GM12878 (cell line): ENCODE measurements around the gene ZNF689. TPM values are rescaled to one million over a fixed set of nuclear protein-coding genes. Genes with fewer than 3 reads are reported as not detected.
A peak's percentile ranks its signal among the peaks of the same experiment; 100 is the strongest.

Experiments used
- CEBPZ ChIP-seq: fragments of 150-350 bp; IDR thresholded peaks from 2 replicates; pipeline ENCODE4 v1.6.1; 2016; ENCODE audit warnings: low read depth, low read length
- CREB1 ChIP-seq: IDR thresholded peaks from 2 replicates; pipeline ENCODE4 v1.6.1; 2012; ENCODE audit warnings: low read depth, mild to moderate bottlenecking, inconsistent platforms
- CTCF ChIP-seq, 3 experiments: IDR thresholded peaks in 2 of 3; conservative IDR thresholded peaks in 1 of 3; 2 replicates each; pipeline ENCODE4 v1.5.1; 2011; ENCODE audit warnings: low read depth in 3 of 3, low read length in 3 of 3, mild to moderate bottlenecking in 3 of 3, control low read depth in 2 of 3, moderate library complexity in 2 of 3, inconsistent platforms in 1 of 3, mixed read lengths in 1 of 3; ENCODE audit not compliant: control insufficient read depth in 2 of 3, insufficient read depth in 1 of 3; ENCODE audit errors: extremely low read depth in 1 of 3
- E4F1 ChIP-seq: fragments of 450-650 bp; IDR thresholded peaks from 2 replicates; pipeline ENCODE4 v1.6.1; 2018; ENCODE audit warnings: borderline replicate concordance, mild to moderate bottlenecking; ENCODE audit not compliant: partially characterized antibody
- EGR1 ChIP-seq, 2 experiments: IDR thresholded peaks; 1 replicate in 1 of 2; 2 replicates in 1 of 2; pipeline ENCODE4 v1.6.1; 2011 to 2012; ENCODE audit warnings: low read depth in 2 of 2, low read length in 2 of 2, borderline replicate concordance in 1 of 2, mild to moderate bottlenecking in 1 of 2, moderate library complexity in 1 of 2
- EP300 ChIP-seq, 2 experiments: fragments of 150-350 bp in 1 of 2; IDR thresholded peaks; 2 replicates each; pipeline ENCODE4 v1.6.1; 2011 to 2012; ENCODE audit warnings: low read depth in 2 of 2, low read length in 2 of 2, borderline replicate concordance in 1 of 2, improper control_type of control experiment in 1 of 2, inconsistent platforms in 1 of 2; ENCODE audit not compliant: control insufficient read depth in 1 of 2
- PAX8 ChIP-seq: fragments of 450-650 bp; IDR thresholded peaks from 2 replicates; pipeline ENCODE4 v1.6.1; 2017; ENCODE audit warnings: mild to moderate bottlenecking, moderate library complexity
- RELA ChIP-seq: fragments of 450-650 bp; IDR thresholded peaks from 2 replicates; pipeline ENCODE4 v1.8.0; 2014; ENCODE audit warnings: borderline replicate concordance; ENCODE audit not compliant: partially characterized antibody
- SIX5 ChIP-seq: IDR thresholded peaks from 2 replicates; pipeline ENCODE4 v1.6.1; 2011; ENCODE audit warnings: mild to moderate bottlenecking, low read depth, low read length, moderate library complexity; ENCODE audit not compliant: severe bottlenecking
- SMAD1 ChIP-seq: fragments of 450-650 bp; IDR thresholded peaks from 2 replicates; pipeline ENCODE4 v1.6.1; 2018; ENCODE audit warnings: mild to moderate bottlenecking, low read depth; ENCODE audit not compliant: partially characterized antibody
- TCF7 ChIP-seq: IDR thresholded peaks from 2 replicates; pipeline ENCODE4 v1.6.1; 2014; ENCODE audit warnings: antibody characterized with exemption, borderline replicate concordance
- USF2 ChIP-seq: IDR thresholded peaks from 2 replicates; pipeline ENCODE4 v1.6.1; 2011; ENCODE audit warnings: low read depth, low read length, improper control_type of control experiment, borderline replicate concordance
- WRNIP1 ChIP-seq: IDR thresholded peaks from 2 replicates; pipeline ENCODE4 v1.6.1; 2011; ENCODE audit warnings: low read depth, low read length, improper control_type of control experiment, borderline replicate concordance
- ZNF687 ChIP-seq: fragments of 450-650 bp; IDR thresholded peaks from 2 replicates; pipeline ENCODE4 v1.6.1; 2017; ENCODE audit warnings: mild to moderate bottlenecking, moderate library complexity
- polyA plus RNA-seq, 11 experiments: library from polyadenylated mRNA; depleted of rRNA in 4 of 11; unstranded in 6 of 11; stranded (reverse) in 5 of 11; fragments of >200 nt; fragmentation: Nextera tagmentation in 4 of 11; fragmentation: Illumina TruSeq in 1 of 11; extraction: Ambion mirVana in 4 of 11; extraction: Trizol in 1 of 11; gene quantifications; 1 replicate in 1 of 11; 2 replicates in 10 of 11; pipeline versions ENCODE4 v1.2.1 to v1.2.3, GENCODE V29; 2011 to 2016; ENCODE audit warnings: inconsistent platforms in 2 of 11, missing spikeins in 2 of 11, low read depth in 1 of 11
- total RNA-seq, 4 experiments: library from RNA; depleted of rRNA in 3 of 4; stranded (reverse); fragments of >200 nt in 3 of 4; fragmentation: Illumina TruSeq in 1 of 4; extraction: Trizol in 1 of 4; gene quantifications; 2 replicates each; pipeline versions ENCODE4 v1.2.1 to v1.2.3, GENCODE V29; 2013 to 2021

ZNF689 gene
- total and polyA plus RNA-seq, 10 of the 15 experiments (the other 5 are each of a cell fraction or from before 2014, with no cell fraction given), result 4.7 to 13.2 (median 8.5) TPM

GRCh38 chr16:30651124-30652004 lies 41.2 kb upstream of the ZNF689 start (continued):
- TF ChIP-seq USF2 (no peak), PAX8 (no peak), RELA (no peak), E4F1 (no peak), EGR1 (IDR thresholded peaks at IDR 0.05; ENCODE audit: borderline replicate concordance in 1 of 2, low read depth in 2 of 2, low read length in 2 of 2) (peak in 1 of 2 experiments; percentile 51; a peak in 1 of 3 replicates), SIX5 (no peak), CTCF (IDR thresholded peaks at IDR 0.05 in 2 of 3, conservative IDR thresholded peaks at IDR 0.05 in 1 of 3; ENCODE audit: control insufficient read depth in 2 of 3, extremely low read depth in 1 of 3, insufficient read depth in 1 of 3, low read depth in 3 of 3, low read length in 3 of 3) (peak; percentile 66 to 80 (median 71); a peak in 5 of 6 replicates), ZNF687 (no peak), EP300 (IDR thresholded peaks at IDR 0.05; ENCODE audit: borderline replicate concordance in 1 of 2, control insufficient read depth in 1 of 2, low read depth in 2 of 2, low read length in 2 of 2) (no peak), CREB1 (no peak), CEBPZ (no peak), TCF7 (no peak), WRNIP1 (no peak), SMAD1 (no peak)
